Measurements from ENCODE around the gene CLNS1A. TPM values are rescaled to one million over a fixed set of nuclear protein-coding genes. Genes with fewer than 3 reads are reported as not detected.

The CLNS1A gene
- total RNA-seq, 2 donors from 2014 or later = 146 to 151 TPM

DNA sequence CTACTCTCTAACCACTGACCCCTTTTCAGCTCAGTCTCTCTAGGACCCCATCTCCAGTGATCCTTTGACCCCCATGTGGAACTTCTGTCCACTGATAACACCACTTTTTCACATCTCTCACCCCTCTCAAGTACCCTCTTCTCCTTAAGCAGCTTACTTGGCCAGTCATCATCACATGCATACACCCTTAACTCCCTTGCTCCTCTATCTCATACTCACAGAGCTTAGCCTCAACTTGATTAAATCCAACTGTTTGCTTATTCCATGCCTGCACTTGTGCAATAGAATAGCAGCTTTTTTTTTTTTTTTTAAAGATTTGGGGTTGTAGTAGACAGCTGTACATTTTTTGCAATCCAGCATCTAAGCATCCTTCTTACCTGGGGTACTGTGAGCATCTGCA is 25.7 kb downstream of the CLNS1A start:
- Mint-ChIP-seq H3K27ac (no peak overlapping the region), H3K9me3 (no peaks in the 10 kb centered on the region), H3K36me3 (ENCODE audit: low read depth) (peaks cover 48% of the 10 kb centered on the region), H3K4me3 (no peak overlapping the region), H3K4me1 (no peaks in the 10 kb centered on the region), H3K27me3 (ENCODE audit: insufficient read depth) (no peaks in the 10 kb centered on the region)
- Histone ChIP-seq H3K36me3 (ENCODE audit: control insufficient read depth, insufficient read depth, low read length) (peaks cover 76% of the 10 kb centered on the region), H3K9ac (ENCODE audit: extremely low read depth, low read length, poor library complexity, severe bottlenecking) (no peak overlapping the region), H3K27ac (ENCODE audit: low read depth, low read length) (no peak overlapping the region), H3K9me3 (ENCODE audit: control insufficient read depth, low read length) (no peaks in the 10 kb centered on the region), H3K4me3 (ENCODE audit: low read length) (no peak overlapping the region), H3K4me1 (ENCODE audit: control insufficient read depth, insufficient read depth, low read length) (no peaks in the 10 kb centered on the region), H3K27me3 (ENCODE audit: control insufficient read depth, insufficient read depth, low read length, poor library complexity, severe bottlenecking) (no peaks in the 10 kb centered on the region)
- DNase-seq = no peak
- TF ChIP-seq CTCF (conservative IDR thresholded peaks at IDR 0.05) = no peak

- H3K4me1 Mint-ChIP-seq = no peaks in the 10 kb centered on the region
- no peak overlapping the region for H3K4me3 Mint-ChIP-seq
- no peaks in the 10 kb centered on the region for H3K27me3 ChIP-seq (ENCODE audit: control insufficient read depth, insufficient read depth, low read length, poor library complexity, severe bottlenecking)
- H3K27me3 Mint-ChIP-seq (ENCODE audit: insufficient read depth) = no peaks in the 10 kb centered on the region
- H3K27ac ChIP-seq (ENCODE audit: low read depth, low read length) = no peak overlapping the region
- H3K4me1 ChIP-seq (ENCODE audit: control insufficient read depth, insufficient read depth, low read length) = no peaks in the 10 kb centered on the region
- DNase-seq = no peak
- no peak overlapping the region for H3K27ac Mint-ChIP-seq
- 92% methylated on average over 1 of the region's 1 CpG; no CpG with 5 or more reads in 1 of the 2 experiments for WGBS, 2 experiments (ENCODE audit: insufficient coverage in 1 of 2, insufficient read length in 1 of 2)
- no peak overlapping the region for H3K9ac ChIP-seq (ENCODE audit: extremely low read depth, low read length, poor library complexity, severe bottlenecking)
- H3K36me3 ChIP-seq (ENCODE audit: control insufficient read depth, insufficient read depth, low read length) = peaks cover 64% of the 10 kb centered on the region
- H3K36me3 Mint-ChIP-seq (ENCODE audit: low read depth) = peaks cover 39% of the 10 kb centered on the region
- no peak overlapping the region for H3K4me3 ChIP-seq (ENCODE audit: low read length)
- no peak for TF ChIP-seq CTCF (conservative IDR thresholded peaks at IDR 0.05)
- no peaks in the 10 kb centered on the region for H3K9me3 Mint-ChIP-seq
- H3K9me3 ChIP-seq (ENCODE audit: control insufficient read depth, low read length) = no peaks in the 10 kb centered on the region
Observed at GRCh38 chr11:77609234-77609633, 28.4 kb downstream of the CLNS1A start.

GRCh38 chr11:77604281-77604680 is 33.3 kb downstream of the CLNS1A start:
- Mint-ChIP-seq H3K27ac (no peak overlapping the region), H3K36me3 (ENCODE audit: low read depth) (peaks cover 31% of the 10 kb centered on the region), H3K4me3 (no peak overlapping the region), H3K4me1 (no peaks in the 10 kb centered on the region), H3K27me3 (ENCODE audit: insufficient read depth) (no peaks in the 10 kb centered on the region), H3K9me3 (no peaks in the 10 kb centered on the region)
- H3K27ac ChIP-seq (ENCODE audit: low read depth, low read length) = no peak overlapping the region
- H3K4me1 ChIP-seq (ENCODE audit: control insufficient read depth, insufficient read depth, low read length) = no peaks in the 10 kb centered on the region
- no peak overlapping the region for H3K4me3 ChIP-seq (ENCODE audit: low read length)
- no peaks in the 10 kb centered on the region for H3K9me3 ChIP-seq (ENCODE audit: control insufficient read depth, low read length)
- peaks cover 34% of the 10 kb centered on the region for H3K36me3 ChIP-seq (ENCODE audit: control insufficient read depth, insufficient read depth, low read length)
- no peak for DNase-seq
- TF ChIP-seq CTCF (conservative IDR thresholded peaks at IDR 0.05) = no peak
- 60% methylated on average over 1 of the region's 2 CpGs; no CpG with 5 or more reads in 1 of the 2 experiments for WGBS, 2 experiments (ENCODE audit: insufficient coverage in 1 of 2, insufficient read length in 1 of 2)
- H3K9ac ChIP-seq (ENCODE audit: extremely low read depth, low read length, poor library complexity, severe bottlenecking) = no peak overlapping the region
- H3K27me3 ChIP-seq (ENCODE audit: control insufficient read depth, insufficient read depth, low read length, poor library complexity, severe bottlenecking) = no peaks in the 10 kb centered on the region
